Measurements from ENCODE around the gene ZNF93. TPM values are rescaled to one million over a fixed set of nuclear protein-coding genes. Genes with fewer than 3 reads are reported as not detected.
A peak's percentile ranks its signal among the peaks of the same experiment; 100 is the strongest.

ZNF93 gene
- total and polyA plus RNA-seq, 2 of the 13 experiments (the other 11 are each of a cell fraction or from before 2014, with no cell fraction given), result 0.49 to 0.66 TPM

DNA sequence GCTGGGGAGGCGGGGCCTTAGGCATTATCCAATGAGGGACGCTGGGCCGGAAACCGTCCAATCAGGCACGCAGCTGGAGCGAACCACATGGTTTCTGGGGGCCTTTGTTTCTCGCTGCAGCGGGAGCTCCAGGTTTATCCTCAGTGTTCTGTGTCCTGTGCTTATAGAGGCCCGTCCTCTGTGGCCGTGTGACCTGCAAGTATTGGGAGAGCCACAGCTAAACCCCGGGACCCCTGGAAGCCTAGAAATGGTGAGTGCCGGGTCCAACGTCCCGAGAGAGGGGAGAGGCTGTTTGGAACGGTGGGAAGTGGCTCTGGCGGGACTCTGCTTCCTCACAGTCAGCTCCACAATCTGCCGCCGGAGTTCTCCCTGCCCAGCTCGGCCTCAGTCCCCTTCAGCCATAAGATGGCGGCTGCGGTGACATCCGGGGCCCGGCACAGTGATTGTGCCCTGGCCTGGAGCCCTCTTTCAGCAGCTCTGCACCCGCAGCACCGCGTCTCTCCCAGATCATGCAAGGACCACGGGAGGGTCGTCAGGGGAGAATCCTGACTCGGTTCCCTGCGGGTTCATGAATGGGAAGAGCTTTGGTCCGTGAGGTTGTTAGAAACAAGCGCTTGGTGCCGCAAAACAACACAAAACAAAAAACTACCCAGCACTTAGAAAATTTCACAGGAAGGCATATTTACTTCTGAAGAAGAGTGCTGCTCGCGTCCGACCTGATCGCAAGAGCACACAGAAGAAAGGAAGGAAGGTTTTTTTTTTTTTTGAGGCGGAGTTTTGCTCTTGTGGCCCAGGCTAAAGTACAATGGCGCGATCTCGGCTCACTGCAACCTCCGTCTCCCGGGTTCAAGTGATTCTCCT lies 34.8 kb upstream of the ZNF93 start, which contains the start of gene ZNF253 (continued):
- TF ChIP-seq ZNF703 (CRISPR knock-in tag; IDR thresholded peaks at IDR 0.05; ENCODE audit: borderline replicate concordance) (no peak), SP5 (CRISPR knock-in tag; IDR thresholded peaks at IDR 0.05; ENCODE audit: borderline replicate concordance, low read depth) (no peak), ZNF660 (CRISPR knock-in tag; IDR thresholded peaks at IDR 0.05; ENCODE audit: borderline replicate concordance, low read depth) (no peak), IRF2 (CRISPR knock-in tag; IDR thresholded peaks at IDR 0.05) (0 out of 2 replicates have a peak, but pooled peaks have one; percentile 27), ZNF33A (CRISPR knock-in tag; IDR thresholded peaks at IDR 0.05; ENCODE audit: borderline replicate concordance) (peak; percentile 50; the same call in 1 of the 2 replicates), ZNF264 (CRISPR knock-in tag; IDR thresholded peaks at IDR 0.05) (no peak), RELA (CRISPR knock-in tag; IDR thresholded peaks at IDR 0.05) (no peak), ZNF567 (CRISPR knock-in tag; IDR thresholded peaks at IDR 0.05; ENCODE audit: borderline replicate concordance) (no peak), HOXA9 (CRISPR knock-in tag; IDR thresholded peaks at IDR 0.05; ENCODE audit: borderline replicate concordance) (no peak)
- TF ChIP-seq, protein P1, sequence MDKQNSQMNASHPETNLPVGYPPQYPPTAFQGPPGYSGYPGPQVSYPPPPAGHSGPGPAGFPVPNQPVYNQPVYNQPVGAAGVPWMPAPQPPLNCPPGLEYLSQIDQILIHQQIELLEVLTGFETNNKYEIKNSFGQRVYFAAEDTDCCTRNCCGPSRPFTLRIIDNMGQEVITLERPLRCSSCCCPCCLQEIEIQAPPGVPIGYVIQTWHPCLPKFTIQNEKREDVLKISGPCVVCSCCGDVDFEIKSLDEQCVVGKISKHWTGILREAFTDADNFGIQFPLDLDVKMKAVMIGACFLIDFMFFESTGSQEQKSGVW (CRISPR knock-in tag; IDR thresholded peaks at IDR 0.05; ENCODE audit: borderline replicate concordance), result no peak
- TF ChIP-seq, protein P2, sequence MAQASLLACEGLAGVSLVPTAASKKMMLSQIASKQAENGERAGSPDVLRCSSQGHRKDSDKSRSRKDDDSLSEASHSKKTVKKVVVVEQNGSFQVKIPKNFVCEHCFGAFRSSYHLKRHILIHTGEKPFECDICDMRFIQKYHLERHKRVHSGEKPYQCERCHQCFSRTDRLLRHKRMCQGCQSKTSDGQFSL (CRISPR knock-in tag; IDR thresholded peaks at IDR 0.05), result no peak
- TF ChIP-seq, protein P3, sequence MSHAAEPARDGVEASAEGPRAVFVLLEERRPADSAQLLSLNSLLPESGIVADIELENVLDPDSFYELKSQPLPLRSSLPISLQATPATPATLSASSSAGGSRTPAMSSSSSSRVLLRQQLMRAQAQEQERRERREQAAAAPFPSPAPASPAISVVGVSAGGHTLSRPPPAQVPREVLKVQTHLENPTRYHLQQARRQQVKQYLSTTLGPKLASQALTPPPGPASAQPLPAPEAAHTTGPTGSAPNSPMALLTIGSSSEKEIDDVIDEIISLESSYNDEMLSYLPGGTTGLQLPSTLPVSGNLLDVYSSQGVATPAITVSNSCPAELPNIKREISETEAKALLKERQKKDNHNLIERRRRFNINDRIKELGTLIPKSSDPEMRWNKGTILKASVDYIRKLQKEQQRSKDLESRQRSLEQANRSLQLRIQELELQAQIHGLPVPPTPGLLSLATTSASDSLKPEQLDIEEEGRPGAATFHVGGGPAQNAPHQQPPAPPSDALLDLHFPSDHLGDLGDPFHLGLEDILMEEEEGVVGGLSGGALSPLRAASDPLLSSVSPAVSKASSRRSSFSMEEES (CRISPR knock-in tag; IDR thresholded peaks at IDR 0.05), result 0 out of 2 replicates have a peak, but pooled peaks have one; percentile 22
- TF ChIP-seq, protein P4, sequence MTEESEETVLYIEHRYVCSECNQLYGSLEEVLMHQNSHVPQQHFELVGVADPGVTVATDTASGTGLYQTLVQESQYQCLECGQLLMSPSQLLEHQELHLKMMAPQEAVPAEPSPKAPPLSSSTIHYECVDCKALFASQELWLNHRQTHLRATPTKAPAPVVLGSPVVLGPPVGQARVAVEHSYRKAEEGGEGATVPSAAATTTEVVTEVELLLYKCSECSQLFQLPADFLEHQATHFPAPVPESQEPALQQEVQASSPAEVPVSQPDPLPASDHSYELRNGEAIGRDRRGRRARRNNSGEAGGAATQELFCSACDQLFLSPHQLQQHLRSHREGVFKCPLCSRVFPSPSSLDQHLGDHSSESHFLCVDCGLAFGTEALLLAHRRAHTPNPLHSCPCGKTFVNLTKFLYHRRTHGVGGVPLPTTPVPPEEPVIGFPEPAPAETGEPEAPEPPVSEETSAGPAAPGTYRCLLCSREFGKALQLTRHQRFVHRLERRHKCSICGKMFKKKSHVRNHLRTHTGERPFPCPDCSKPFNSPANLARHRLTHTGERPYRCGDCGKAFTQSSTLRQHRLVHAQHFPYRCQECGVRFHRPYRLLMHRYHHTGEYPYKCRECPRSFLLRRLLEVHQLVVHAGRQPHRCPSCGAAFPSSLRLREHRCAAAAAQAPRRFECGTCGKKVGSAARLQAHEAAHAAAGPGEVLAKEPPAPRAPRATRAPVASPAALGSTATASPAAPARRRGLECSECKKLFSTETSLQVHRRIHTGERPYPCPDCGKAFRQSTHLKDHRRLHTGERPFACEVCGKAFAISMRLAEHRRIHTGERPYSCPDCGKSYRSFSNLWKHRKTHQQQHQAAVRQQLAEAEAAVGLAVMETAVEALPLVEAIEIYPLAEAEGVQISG (CRISPR knock-in tag; IDR thresholded peaks at IDR 0.05), result peak; percentile 32; the same call in 1 of the 2 replicates
- TF ChIP-seq, protein P5, sequence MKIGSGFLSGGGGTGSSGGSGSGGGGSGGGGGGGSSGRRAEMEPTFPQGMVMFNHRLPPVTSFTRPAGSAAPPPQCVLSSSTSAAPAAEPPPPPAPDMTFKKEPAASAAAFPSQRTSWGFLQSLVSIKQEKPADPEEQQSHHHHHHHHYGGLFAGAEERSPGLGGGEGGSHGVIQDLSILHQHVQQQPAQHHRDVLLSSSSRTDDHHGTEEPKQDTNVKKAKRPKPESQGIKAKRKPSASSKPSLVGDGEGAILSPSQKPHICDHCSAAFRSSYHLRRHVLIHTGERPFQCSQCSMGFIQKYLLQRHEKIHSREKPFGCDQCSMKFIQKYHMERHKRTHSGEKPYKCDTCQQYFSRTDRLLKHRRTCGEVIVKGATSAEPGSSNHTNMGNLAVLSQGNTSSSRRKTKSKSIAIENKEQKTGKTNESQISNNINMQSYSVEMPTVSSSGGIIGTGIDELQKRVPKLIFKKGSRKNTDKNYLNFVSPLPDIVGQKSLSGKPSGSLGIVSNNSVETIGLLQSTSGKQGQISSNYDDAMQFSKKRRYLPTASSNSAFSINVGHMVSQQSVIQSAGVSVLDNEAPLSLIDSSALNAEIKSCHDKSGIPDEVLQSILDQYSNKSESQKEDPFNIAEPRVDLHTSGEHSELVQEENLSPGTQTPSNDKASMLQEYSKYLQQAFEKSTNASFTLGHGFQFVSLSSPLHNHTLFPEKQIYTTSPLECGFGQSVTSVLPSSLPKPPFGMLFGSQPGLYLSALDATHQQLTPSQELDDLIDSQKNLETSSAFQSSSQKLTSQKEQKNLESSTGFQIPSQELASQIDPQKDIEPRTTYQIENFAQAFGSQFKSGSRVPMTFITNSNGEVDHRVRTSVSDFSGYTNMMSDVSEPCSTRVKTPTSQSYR (CRISPR knock-in tag; IDR thresholded peaks at IDR 0.05; ENCODE audit: borderline replicate concordance), result no peak
- TF ChIP-seq, protein P6, sequence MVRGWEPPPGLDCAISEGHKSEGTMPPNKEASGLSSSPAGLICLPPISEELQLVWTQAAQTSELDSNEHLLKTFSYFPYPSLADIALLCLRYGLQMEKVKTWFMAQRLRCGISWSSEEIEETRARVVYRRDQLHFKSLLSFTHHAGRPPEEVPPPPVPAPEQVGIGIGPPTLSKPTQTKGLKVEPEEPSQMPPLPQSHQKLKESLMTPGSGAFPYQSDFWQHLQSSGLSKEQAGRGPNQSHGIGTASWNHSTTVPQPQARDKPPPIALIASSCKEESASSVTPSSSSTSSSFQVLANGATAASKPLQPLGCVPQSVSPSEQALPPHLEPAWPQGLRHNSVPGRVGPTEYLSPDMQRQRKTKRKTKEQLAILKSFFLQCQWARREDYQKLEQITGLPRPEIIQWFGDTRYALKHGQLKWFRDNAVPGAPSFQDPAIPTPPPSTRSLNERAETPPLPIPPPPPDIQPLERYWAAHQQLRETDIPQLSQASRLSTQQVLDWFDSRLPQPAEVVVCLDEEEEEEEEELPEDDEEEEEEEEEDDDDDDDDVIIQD (CRISPR knock-in tag; IDR thresholded peaks at IDR 0.05; ENCODE audit: low read depth), result peak; percentile 49; the same call in 1 of the 2 replicates
- TF ChIP-seq, protein P7, sequence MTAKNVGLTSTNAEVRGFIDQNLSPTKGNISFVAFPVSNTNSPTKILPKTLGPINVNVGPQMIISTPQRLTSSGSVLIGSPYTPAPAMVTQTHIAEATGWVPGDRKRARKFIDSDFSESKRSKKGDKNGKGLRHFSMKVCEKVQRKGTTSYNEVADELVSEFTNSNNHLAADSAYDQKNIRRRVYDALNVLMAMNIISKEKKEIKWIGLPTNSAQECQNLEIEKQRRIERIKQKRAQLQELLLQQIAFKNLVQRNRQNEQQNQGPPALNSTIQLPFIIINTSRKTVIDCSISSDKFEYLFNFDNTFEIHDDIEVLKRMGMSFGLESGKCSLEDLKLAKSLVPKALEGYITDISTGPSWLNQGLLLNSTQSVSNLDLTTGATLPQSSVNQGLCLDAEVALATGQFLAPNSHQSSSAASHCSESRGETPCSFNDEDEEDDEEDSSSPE (CRISPR knock-in tag; IDR thresholded peaks at IDR 0.05), result peak; percentile 67

All from HepG2 (cell line).